ENCODE results near the gene DLX6. TPM values are rescaled to one million over a fixed set of nuclear protein-coding genes. Genes with fewer than 3 reads are reported as not detected.

The DLX6 gene
- total RNA-seq, 4 donors from 2014 or later, result not detected

- H3K36me3 ChIP-seq, result no peaks in the 10 kb centered on the region
- no peak overlapping the region for H3K27ac ChIP-seq
- no peak for TF ChIP-seq POLR2A (IDR thresholded peaks at IDR 0.05)
- no peak for TF ChIP-seq CTCF (IDR thresholded peaks at IDR 0.05)
- TF ChIP-seq EP300 (IDR thresholded peaks at IDR 0.05; ENCODE audit: low read depth), result no peak
- TF ChIP-seq POLR2AphosphoS5 (IDR thresholded peaks at IDR 0.05), result no peak
- in situ Hi-C loops (cut with MboI; ENCODE audit: low pct_ligation_motif_present in 1 of 4, low pct_unique_long_range_greater_than_20kb in 1 of 4, low sequenced_read_pairs in 3 of 4), result no loop called here
- DNase-seq, result no peak
- no peaks in the 10 kb centered on the region for H3K9me3 ChIP-seq
- H3K4me1 ChIP-seq, result peaks cover 0 to 4% (median 1%) of the 10 kb centered on the region in 4 donors
- H3K27me3 ChIP-seq, result peaks cover 100% of the 10 kb centered on the region
- intact Hi-C loops (cut with DNase I; ENCODE audit: low total_unique reads), result no loop called here
- 14 to 24% methylated on average over 15 of the region's 15 CpGs for WGBS, 2 donors (ENCODE audit: low coverage in 1 of 2)
- no peak overlapping the region for H3K4me3 ChIP-seq
Observed at GRCh38 chr7:97011536-97012364, 6.4 kb downstream of the DLX6 start.

- in situ Hi-C loops (cut with MboI; ENCODE audit: low pct_ligation_motif_present in 1 of 4, low pct_unique_long_range_greater_than_20kb in 1 of 4, low sequenced_read_pairs in 3 of 4), result no loop called here
- WGBS, 2 donors (ENCODE audit: low coverage in 1 of 2), result 13 to 14% methylated on average over 9 to 21 of the region's 21 CpGs
- intact Hi-C loops (cut with DNase I; ENCODE audit: low total_unique reads), result no loop called here
- H3K4me3 ChIP-seq, result no peak overlapping the region
- no peak overlapping the region for H3K27ac ChIP-seq
- H3K4me1 ChIP-seq, result no peaks in the 10 kb centered on the region
- TF ChIP-seq CTCF (IDR thresholded peaks at IDR 0.05), result no peak
- no peak for TF ChIP-seq EP300 (IDR thresholded peaks at IDR 0.05; ENCODE audit: low read depth)
- H3K27me3 ChIP-seq, result peaks cover 100% of the 10 kb centered on the region
- DNase-seq, result no peak
- H3K9me3 ChIP-seq, result no peaks in the 10 kb centered on the region
- no peaks in the 10 kb centered on the region for H3K36me3 ChIP-seq
Observed at GRCh38 chr7:97012365-97013133, 7.2 kb downstream of the DLX6 start.

- H3K27me3 ChIP-seq, result peaks cover 100% of the 10 kb centered on the region
- in situ Hi-C loops (cut with MboI; ENCODE audit: low pct_ligation_motif_present in 1 of 4, low pct_unique_long_range_greater_than_20kb in 1 of 4, low sequenced_read_pairs in 3 of 4), result no loop called here
Observed at GRCh38 chr7:97013134-97013844, 7.9 kb downstream of the DLX6 start.

More at GRCh38 chr7:97013134-97013844, 7.9 kb downstream of the DLX6 start:
- TF ChIP-seq POLR2A (IDR thresholded peaks at IDR 0.05) (no peak), POLR2AphosphoS5 (IDR thresholded peaks at IDR 0.05) (no peak), EP300 (IDR thresholded peaks at IDR 0.05; ENCODE audit: low read depth) (no peak), CTCF (IDR thresholded peaks at IDR 0.05) (no peak)
- intact Hi-C loops (cut with DNase I; ENCODE audit: low total_unique reads), result no loop called here
- WGBS, 2 donors (ENCODE audit: low coverage in 1 of 2), result 28 to 46% methylated on average over 16 to 20 of the region's 20 CpGs
- H3K36me3 ChIP-seq, result no peaks in the 10 kb centered on the region
- H3K4me3 ChIP-seq, result no peak overlapping the region
- no peak overlapping the region for H3K27ac ChIP-seq
- no peaks in the 10 kb centered on the region for H3K9me3 ChIP-seq
- peaks cover 0 to 3% (median 0%) of the 10 kb centered on the region in 4 donors for H3K4me1 ChIP-seq
- DNase-seq, result no peak

Data from transverse colon (tissue), 4 donors.